HCT116 (cell line): Measurements from ENCODE around the gene MRM1. TPM values are rescaled to one million over a fixed set of nuclear protein-coding genes. Genes with fewer than 3 reads are reported as not detected.
A peak's percentile ranks its signal among the peaks of the same experiment; 100 is the strongest.

Source experiments
- ATAC-seq: fragments of 200-7000 bp; cut with Tn5 transposase; 2 replicates; pipeline ENCODE4 v1.9.1; 2020; ENCODE audit warnings: mild to moderate bottlenecking, moderate library complexity
- BruUV-seq: library from RNA; stranded (reverse); fragments of 400-500 nt; replicated peaks from 2 replicates; lab custom pipeline; 2021; lab: Mats Ljungman, UMichigan
- CTCF ChIA-PET: fragments of 300-600 bp; sonication (Branson Sonifier 250); formaldehyde crosslinking; loops from one replicate; lab custom pipeline; 2021; ENCODE audit warnings: antibody characterized with exemption; lab: Charles Lee
- POLR2A ChIA-PET: fragments of 300-600, 350-600 bp; sonication (Branson Sonifier 250); formaldehyde crosslinking; loops from one replicate; lab custom pipeline; 2021; ENCODE audit warnings: antibody characterized with exemption; lab: Charles Lee
- RAD21 ChIA-PET, 2 experiments: fragments of 300-600 bp; sonication (Branson Sonifier 250); formaldehyde crosslinking; loops; one replicate each; lab custom pipeline; 2023; ENCODE audit warnings: low total read pairs in 2 of 2; ENCODE audit not compliant: uncharacterized antibody in 2 of 2, unreplicated experiment in 2 of 2, low non-redundant PET in 1 of 2; lab: Charles Lee
- DNase-seq: peaks from one replicate; pipeline ENCODE4 v3.0.0-alpha.2; 2010; ENCODE audit warnings: low read depth, low spot score
- H2AFZ ChIP-seq: fragments of 200-600 bp; shearing (Covaris generic), sonication (generic); 2 replicates; pipeline ENCODE4 v1.6.1; 2017; ENCODE audit warnings: low read depth, mixed run types, mixed read lengths, antibody characterized with exemption, low read length; ENCODE audit not compliant: poor library complexity, severe bottlenecking
- H3K27ac ChIP-seq: 2 replicates; pipeline ENCODE4 v1.5.1; 2012; ENCODE audit warnings: low read depth, low read length
- H3K27me3 ChIP-seq: fragments of 200-600 bp; sonication (generic); 2 replicates; pipeline ENCODE4 v1.6.1; 2016; ENCODE audit warnings: mixed run types, low read length, mixed read lengths; ENCODE audit not compliant: insufficient read depth
- H3K36me3 ChIP-seq, 2 experiments: fragments of 200-500 bp in 1 of 2; fragments of 200-600 bp in 1 of 2; sonication (Bioruptor generic) in 1 of 2; sonication (generic) in 1 of 2; 2 replicates each; pipeline versions ENCODE4 v1.5.1 to v1.6.1; 2014 to 2016; ENCODE audit warnings: low read length in 2 of 2, inconsistent platforms in 1 of 2, mixed read lengths in 1 of 2, mixed run types in 1 of 2; ENCODE audit not compliant: insufficient read depth in 2 of 2, control insufficient read depth in 1 of 2
- H3K4me1 ChIP-seq, 2 experiments: fragments of 200-600 bp in 1 of 2; sonication (generic) in 1 of 2; 2 replicates each; pipeline versions ENCODE4 v1.5.1 to v1.6.1; 2012 to 2017; ENCODE audit warnings: low read length in 2 of 2, inconsistent platforms in 1 of 2, mild to moderate bottlenecking in 1 of 2, mixed read lengths in 1 of 2, mixed run types in 1 of 2, moderate library complexity in 1 of 2; ENCODE audit not compliant: insufficient read depth in 2 of 2, control insufficient read depth in 1 of 2
- H3K4me2 ChIP-seq: fragments of 200-600 bp; sonication (generic); 2 replicates; pipeline ENCODE4 v1.6.1; 2017; ENCODE audit warnings: mixed run types, low read length, mixed read lengths
- H3K4me3 ChIP-seq, 2 experiments: fragments of 200-600 bp in 1 of 2; sonication (generic) in 1 of 2; replicated peaks in 1 of 2; 2 replicates each; pipeline ENCODE4 v1.5.1; 2011 to 2016; ENCODE audit warnings: low read length in 2 of 2, control low read depth in 1 of 2, low read depth in 1 of 2, mild to moderate bottlenecking in 1 of 2, mixed read lengths in 1 of 2, mixed run types in 1 of 2
- H3K79me2 ChIP-seq: fragments of 200-600 bp; sonication (generic); 2 replicates; pipeline ENCODE4 v1.6.1; 2017; ENCODE audit warnings: mild to moderate bottlenecking, mixed run types, low read length, moderate library complexity, mixed read lengths; ENCODE audit not compliant: insufficient read depth
- H3K9ac ChIP-seq: fragments of 200-600 bp; sonication (generic); 2 replicates; pipeline ENCODE4 v1.6.1; 2016; ENCODE audit warnings: low read length, mixed read lengths
- H3K9me2 ChIP-seq: fragments of 200-600 bp; sonication (generic), shearing (Covaris generic); 2 replicates; pipeline ENCODE4 v1.6.1; 2017; ENCODE audit warnings: mixed run types, mild to moderate bottlenecking, moderate library complexity; ENCODE audit not compliant: insufficient read depth
- H3K9me3 ChIP-seq, 2 experiments: fragments of 200-500 bp in 1 of 2; fragments of 200-600 bp in 1 of 2; sonication (Bioruptor generic) in 1 of 2; sonication (generic) in 1 of 2; 2 replicates each; pipeline ENCODE4 v1.6.1; 2014 to 2017; ENCODE audit warnings: low read length in 2 of 2, mixed read lengths in 2 of 2, inconsistent platforms in 1 of 2, low read depth in 1 of 2, mild to moderate bottlenecking in 1 of 2, mixed run types in 1 of 2, moderate library complexity in 1 of 2; ENCODE audit not compliant: control insufficient read depth in 1 of 2, insufficient read depth in 1 of 2
- H4K20me1 ChIP-seq: fragments of 200-600 bp; sonication (generic), shearing (Covaris generic); 2 replicates; pipeline ENCODE4 v1.6.1; 2017; ENCODE audit warnings: mixed run types, mild to moderate bottlenecking, moderate library complexity; ENCODE audit not compliant: insufficient read depth
- ATF3 ChIP-seq: IDR thresholded peaks from 2 replicates; pipeline ENCODE4 v1.6.1; 2012
- CBX3 ChIP-seq: IDR thresholded peaks from 2 replicates; pipeline ENCODE4 v1.6.1; 2012; ENCODE audit warnings: low read depth
- EGR1 ChIP-seq: IDR thresholded peaks from 2 replicates; pipeline ENCODE4 v1.6.1; 2012; ENCODE audit warnings: low read depth
- JUND ChIP-seq: IDR thresholded peaks from 2 replicates; pipeline ENCODE4 v1.6.1; 2012
- SIN3A ChIP-seq: IDR thresholded peaks from 2 replicates; pipeline ENCODE4 v1.6.1; 2012; ENCODE audit warnings: low read depth
- SP1 ChIP-seq: IDR thresholded peaks from 2 replicates; pipeline ENCODE4 v1.6.1; 2012; ENCODE audit warnings: low read depth
- YY1 ChIP-seq: IDR thresholded peaks from 2 replicates; pipeline ENCODE4 v1.6.1; 2011; ENCODE audit warnings: low read length, low read depth, moderate library complexity, mild to moderate bottlenecking; ENCODE audit not compliant: insufficient replicate concordance; ENCODE audit errors: extremely low read depth
- ZFX ChIP-seq: fragments of 450-650 bp; IDR thresholded peaks from 2 replicates; pipeline ENCODE4 v1.6.1; 2017
- intact Hi-C: fragments of 100-400 bp; cut with micrococcal nuclease; formaldehyde crosslinking; loops from 2 replicates; pipeline ENCODE4 v1.10.0; 2022
- total RNA-seq: library from RNA; stranded (reverse); gene quantifications from one replicate; pipeline ENCODE4 v1.2.1, GENCODE V29; 2021; ENCODE audit not compliant: unreplicated experiment
- TF ChIP-seq, protein P1 (sequence below): IDR thresholded peaks from 2 replicates; pipeline ENCODE4 v1.6.1; 2012; ENCODE audit warnings: low read depth

Gene MRM1
- total RNA-seq, 1 experiment from 2014 or later: 14.5 TPM

GRCh38 chr17:36600465-36600864, 918 bp upstream of the MRM1 start:
- Histone ChIP-seq H3K9me2 (no peaks in the 10 kb centered on the region), H3K36me3 (peaks cover 0 to 17% of the 10 kb centered on the region in 2 experiments; a peak in 2 of 4 replicates), H3K4me3 (peak overlapping the region; percentile 91 to 98), H3K9ac (peak overlapping the region; percentile 99), H3K27ac (peak overlapping the region; percentile 81), H2AFZ (no peak overlapping the region), H4K20me1 (no peaks in the 10 kb centered on the region), H3K4me1 (peaks cover 5 to 22% of the 10 kb centered on the region in 2 experiments; a peak in 3 of 4 replicates), H3K27me3 (no peaks in the 10 kb centered on the region), H3K4me2 (peak overlapping the region; percentile 100), H3K79me2 (peaks cover 42% of the 10 kb centered on the region), H3K9me3 (no peaks in the 10 kb centered on the region)
- DNase-seq (no peak), ATAC-seq (no peak)
- BruUV-seq: no TSS peak
- ChIA-PET RAD21 (no interaction called here), CTCF (interaction anchor here (1.3 to 3.7 kb wide), 4 partner anchors 8 to 446 kb away, joined by 4 to 20 read pairs (median 12); partner anchors contain the start of genes DHRS11, MYO19 and PIGW), POLR2A (interaction anchor here (1.7 kb wide), 1 partner anchor 65 kb away, joined by 10 read pairs; the partner anchor contains the start of genes MYO19 and PIGW)
- intact Hi-C loops: loop anchor here (5.0 kb wide), 1 partner anchor 53 kb away; no protein-coding TSS in a partner anchor
- no peak for TF ChIP-seq SIN3A
- TF ChIP-seq SP1: no peak
- no peak for TF ChIP-seq EGR1
- TF ChIP-seq, protein P1, sequence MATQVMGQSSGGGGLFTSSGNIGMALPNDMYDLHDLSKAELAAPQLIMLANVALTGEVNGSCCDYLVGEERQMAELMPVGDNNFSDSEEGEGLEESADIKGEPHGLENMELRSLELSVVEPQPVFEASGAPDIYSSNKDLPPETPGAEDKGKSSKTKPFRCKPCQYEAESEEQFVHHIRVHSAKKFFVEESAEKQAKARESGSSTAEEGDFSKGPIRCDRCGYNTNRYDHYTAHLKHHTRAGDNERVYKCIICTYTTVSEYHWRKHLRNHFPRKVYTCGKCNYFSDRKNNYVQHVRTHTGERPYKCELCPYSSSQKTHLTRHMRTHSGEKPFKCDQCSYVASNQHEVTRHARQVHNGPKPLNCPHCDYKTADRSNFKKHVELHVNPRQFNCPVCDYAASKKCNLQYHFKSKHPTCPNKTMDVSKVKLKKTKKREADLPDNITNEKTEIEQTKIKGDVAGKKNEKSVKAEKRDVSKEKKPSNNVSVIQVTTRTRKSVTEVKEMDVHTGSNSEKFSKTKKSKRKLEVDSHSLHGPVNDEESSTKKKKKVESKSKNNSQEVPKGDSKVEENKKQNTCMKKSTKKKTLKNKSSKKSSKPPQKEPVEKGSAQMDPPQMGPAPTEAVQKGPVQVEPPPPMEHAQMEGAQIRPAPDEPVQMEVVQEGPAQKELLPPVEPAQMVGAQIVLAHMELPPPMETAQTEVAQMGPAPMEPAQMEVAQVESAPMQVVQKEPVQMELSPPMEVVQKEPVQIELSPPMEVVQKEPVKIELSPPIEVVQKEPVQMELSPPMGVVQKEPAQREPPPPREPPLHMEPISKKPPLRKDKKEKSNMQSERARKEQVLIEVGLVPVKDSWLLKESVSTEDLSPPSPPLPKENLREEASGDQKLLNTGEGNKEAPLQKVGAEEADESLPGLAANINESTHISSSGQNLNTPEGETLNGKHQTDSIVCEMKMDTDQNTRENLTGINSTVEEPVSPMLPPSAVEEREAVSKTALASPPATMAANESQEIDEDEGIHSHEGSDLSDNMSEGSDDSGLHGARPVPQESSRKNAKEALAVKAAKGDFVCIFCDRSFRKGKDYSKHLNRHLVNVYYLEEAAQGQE: no peak
- TF ChIP-seq YY1: no peak
- TF ChIP-seq ZFX: no peak
- no peak for TF ChIP-seq CBX3
- TF ChIP-seq JUND: no peak
- TF ChIP-seq ATF3: no peak
